Mammary epithelial cell (primary cell): ENCODE data around the gene HDAC10.

Experiments
- CTCF ChIP-seq, 2 donors: IDR thresholded peaks in 1 of 2; conservative IDR thresholded peaks in 1 of 2; 2 replicates each; pipeline ENCODE4 v1.5.1; 2011 to 2012; ENCODE audit warnings: inconsistent platforms in 2 of 2, low read length in 2 of 2, mild to moderate bottlenecking in 2 of 2, control low read depth in 1 of 2, low read depth in 1 of 2; ENCODE audit not compliant: insufficient read depth in 1 of 2; ENCODE audit errors: extremely low read depth in 1 of 2
- EZH2 ChIP-seq: IDR thresholded peaks from 2 replicates; pipeline ENCODE4 v1.6.1; 2012; ENCODE audit warnings: low read length, inconsistent platforms, borderline replicate concordance

GRCh38 chr22:50255099-50255498, 4.0 kb upstream of the HDAC10 start:
- TF ChIP-seq CTCF (conservative IDR thresholded peaks at IDR 0.05 in 1 of 2, IDR thresholded peaks at IDR 0.05 in 1 of 2; ENCODE audit: extremely low read depth in 1 of 2, insufficient read depth in 1 of 2, low read depth in 1 of 2, low read length in 2 of 2), result no peak
- no peak for TF ChIP-seq EZH2
